K562 (cell line): ENCODE results near the gene GPR107. TPM values are rescaled to one million over a fixed set of nuclear protein-coding genes. Genes with fewer than 3 reads are reported as not detected.

Experiments
- ASH1L ChIP-seq: fragments of 450-650 bp; IDR thresholded peaks from 2 replicates; pipeline ENCODE4 v1.6.1; 2018; ENCODE audit warnings: borderline replicate concordance, mild to moderate bottlenecking, low read depth; ENCODE audit not compliant: partially characterized antibody
- BHLHE40 ChIP-seq: IDR thresholded peaks from 2 replicates; pipeline ENCODE4 v1.6.1; 2011; ENCODE audit warnings: low read length, improper control_type of control experiment
- CHCHD3 ChIP-seq: fragments of 250-450 bp; sonication (Bioruptor Pico); IDR thresholded peaks from 2 replicates; pipeline ENCODE4 v2.1.2; 2022; ENCODE audit warnings: mild to moderate bottlenecking
- HMBOX1 ChIP-seq: sonication (generic); IDR thresholded peaks from 2 replicates; pipeline ENCODE4 v1.6.1; 2016
- HMG20B ChIP-seq: fragments of 250-450 bp; sonication (Bioruptor Pico); IDR thresholded peaks from 2 replicates; pipeline ENCODE4 v1.5.0; 2021; ENCODE audit warnings: mild to moderate bottlenecking
- NELFE ChIP-seq: IDR thresholded peaks from 2 replicates; pipeline ENCODE4 v1.6.1; 2011; ENCODE audit warnings: mild to moderate bottlenecking; ENCODE audit not compliant: insufficient read depth, insufficient read length
- NR0B1 ChIP-seq: fragments of 450-650 bp; IDR thresholded peaks from one replicate; pipeline ENCODE4 v1.6.1; 2018; ENCODE audit warnings: mild to moderate bottlenecking, moderate library complexity; ENCODE audit not compliant: partially characterized antibody
- RBFOX2 ChIP-seq: fragments of 200-400 bp; formaldehyde crosslinking; IDR thresholded peaks from 2 replicates; pipeline ENCODE4 v1.6.1; 2017; ENCODE audit warnings: low read depth, mild to moderate bottlenecking, low read length, moderate library complexity
- REST ChIP-seq, 2 experiments: fragments of 450-650 bp; formaldehyde crosslinking in 1 of 2; IDR thresholded peaks; 2 replicates each; pipeline versions ENCODE4 v1.4.0 to v1.6.1; 2014 to 2020; ENCODE audit warnings: mild to moderate bottlenecking in 2 of 2, borderline replicate concordance in 1 of 2, low read depth in 1 of 2
- RFX1 ChIP-seq: fragments of 450-650 bp; IDR thresholded peaks from 2 replicates; pipeline ENCODE4 v1.6.1; 2016; ENCODE audit warnings: mild to moderate bottlenecking, moderate library complexity
- SOX6 ChIP-seq: fragments of 450-650 bp; IDR thresholded peaks from 2 replicates; pipeline ENCODE4 v1.6.1; 2014; ENCODE audit warnings: mild to moderate bottlenecking
- TBP ChIP-seq: optimal IDR thresholded peaks from 2 replicates; pipeline ENCODE3; 2011; ENCODE audit warnings: low read depth, low read length, improper control_type of control experiment
- TGIF2 ChIP-seq: sonication (generic); formaldehyde crosslinking; IDR thresholded peaks from 2 replicates; pipeline ENCODE4 v1.8.1; 2022; ENCODE audit warnings: mild to moderate bottlenecking, missing genetic modification reagents, moderate library complexity
- U2AF1 ChIP-seq: fragments of 200-400 bp; formaldehyde crosslinking; optimal IDR thresholded peaks from 2 replicates; pipeline ENCODE3; 2017; ENCODE audit warnings: mild to moderate bottlenecking, low read depth, low read length, moderate library complexity
- ZNF239 ChIP-seq: fragments of 250-450 bp; sonication (Bioruptor Pico); IDR thresholded peaks from 2 replicates; pipeline ENCODE4 v1.4.0; 2020; ENCODE audit warnings: mild to moderate bottlenecking
- ZNF253 ChIP-seq: fragments of 250-450 bp; sonication (Bioruptor Pico); conservative IDR thresholded peaks from 2 replicates; pipeline ENCODE4 v1.6.1; 2021; ENCODE audit warnings: mild to moderate bottlenecking
- polyA plus RNA-seq, 8 experiments: library from polyadenylated mRNA; depleted of rRNA in 4 of 8; stranded (reverse) in 5 of 8; unstranded in 3 of 8; fragments of >200 nt; fragmentation: Nextera tagmentation in 2 of 8; fragmentation: Illumina TruSeq in 1 of 8; extraction: Ambion mirVana in 2 of 8; extraction: Trizol in 1 of 8; gene quantifications; 2 replicates each; pipeline versions ENCODE4 v1.2.1 to v1.2.3, GENCODE V29; 2011 to 2014; ENCODE audit warnings: inconsistent platforms in 1 of 8, missing spikeins in 1 of 8
- total RNA-seq, 7 experiments: library from RNA; depleted of rRNA in 6 of 7; stranded (reverse); fragments of >200 nt in 6 of 7; fragmentation: Illumina TruSeq in 2 of 7; extraction: Trizol in 2 of 7; gene quantifications; 2 replicates each; pipeline versions ENCODE4 v1.2.1 to v1.2.3, GENCODE V29; 2011 to 2021; ENCODE audit warnings: low replicate concordance in 1 of 7

Gene GPR107
- total and polyA plus RNA-seq, 9 of the 15 experiments (the other 6 are each of a cell fraction or from before 2014, with no cell fraction given), result 3.2 to 34.6 (median 14.4) TPM

GRCh38 chr9:130053504-130054324, at the start of gene GPR107 (continued):
- TF ChIP-seq REST (IDR thresholded peaks at IDR 0.05; ENCODE audit: borderline replicate concordance) (peak; percentile 75), REST (CRISPR knock-in tag; IDR thresholded peaks at IDR 0.05; ENCODE audit: low read depth) (0 out of 2 replicates have a peak, but pooled peaks have one; percentile 62), U2AF1 (peak; percentile 57), ASH1L (no peak), TBP (peak; percentile 84), HMG20B (CRISPR knock-in tag) (no peak), CHCHD3 (no peak), BHLHE40 (no peak), SOX6 (peak; percentile 27; the same call in 1 of the 2 replicates), RFX1 (peak; percentile 98), RBFOX2 (peak; percentile 96), HMBOX1 (no peak), NR0B1 (no peak), ZNF239 (CRISPR knock-in tag) (no peak), NELFE (no peak), TGIF2 (0 out of 2 replicates have a peak, but pooled peaks have one; percentile 40), ZNF253 (no peak)
